Upper lobe of right lung (tissue), 1 donor: ENCODE measurements around the gene ADCY1. TPM values are rescaled to one million over a fixed set of nuclear protein-coding genes. Genes with fewer than 3 reads are reported as not detected.

Source experiments
- ATAC-seq: fragments of 200-7000 bp; cut with Tn5 transposase; one replicate; pipeline ENCODE4 v1.9.1; 2020; ENCODE audit warnings: mild to moderate bottlenecking, moderate library complexity
- DNase-seq: peaks from one replicate; pipeline ENCODE4 v3.0.0-alpha.2; 2020
- H3K27ac ChIP-seq: fragments of 200-600 bp; one replicate; pipeline ENCODE4 v1.8.0; 2022
- H3K27me3 ChIP-seq: fragments of 200-600 bp; one replicate; pipeline ENCODE4 v1.8.0; 2022; ENCODE audit warnings: mild to moderate bottlenecking
- H3K36me3 ChIP-seq: fragments of 200-600 bp; one replicate; pipeline ENCODE4 v1.8.0; 2022
- H3K4me1 ChIP-seq: fragments of 200-600 bp; one replicate; pipeline ENCODE4 v1.8.0; 2022
- H3K4me3 ChIP-seq: fragments of 200-600 bp; one replicate; pipeline ENCODE4 v1.8.0; 2022; ENCODE audit warnings: mild to moderate bottlenecking
- H3K9me3 ChIP-seq: fragments of 200-600 bp; one replicate; pipeline ENCODE4 v1.8.0; 2022
- CTCF ChIP-seq: fragments of 200-600 bp; IDR thresholded peaks from one replicate; pipeline ENCODE4 v1.8.0; 2022; ENCODE audit warnings: antibody characterized with exemption
- intact Hi-C: fragments of 100-400 bp; cut with DNase I; formaldehyde crosslinking; loops from one replicate; pipeline ENCODE4 v1.11.0; 2022
- total RNA-seq: library from RNA; stranded (reverse); fragmentation: NEBNext Ultra II Directional; extraction: Animal tissue kit (Norgen Biotek cat#: 25700); gene quantifications from one replicate; pipeline ENCODE4 v1.2.1, GENCODE V29; 2021
- donor health status: DM: no; HTN: yes; CAD: no; lungs with severe emphysema.

The ADCY1 gene
- total RNA-seq, 1 donor from 2014 or later = 3.9 TPM

DNA sequence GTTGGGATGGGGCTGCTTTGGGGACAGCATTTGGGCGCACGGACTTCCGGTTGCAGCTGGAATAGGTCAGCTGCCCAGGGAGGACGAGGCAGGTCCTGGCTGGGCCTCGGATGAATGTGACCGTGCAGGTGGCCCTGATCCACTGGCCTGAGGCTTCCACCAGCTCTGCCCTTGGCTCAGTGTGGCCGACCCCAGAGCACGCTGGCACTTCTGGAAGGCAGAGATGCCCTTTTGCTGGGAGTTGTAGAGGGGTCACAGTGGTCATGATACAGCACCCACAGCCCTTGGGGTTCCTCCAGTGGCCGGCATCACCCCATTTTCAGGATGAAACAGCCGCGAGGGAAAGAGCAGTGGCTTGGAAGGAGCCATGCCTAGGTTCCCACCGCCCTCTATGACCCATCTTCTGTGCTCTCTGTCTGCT lies 19.0 kb downstream of the ADCY1 start:
- Histone ChIP-seq H3K36me3 (no peaks in the 10 kb centered on the region), H3K9me3 (no peaks in the 10 kb centered on the region), H3K4me1 (no peaks in the 10 kb centered on the region), H3K27me3 (no peaks in the 10 kb centered on the region), H3K4me3 (no peak overlapping the region), H3K27ac (no peak overlapping the region)
- DNase-seq = no peak
- TF ChIP-seq CTCF = no peak
- intact Hi-C loops = no loop called here
- ATAC-seq = no peak

- Histone ChIP-seq H3K27me3 (no peaks in the 10 kb centered on the region), H3K4me1 (no peaks in the 10 kb centered on the region), H3K36me3 (no peaks in the 10 kb centered on the region), H3K9me3 (no peaks in the 10 kb centered on the region), H3K4me3 (no peak overlapping the region), H3K27ac (no peak overlapping the region)
- no peak for DNase-seq
- no peak for TF ChIP-seq CTCF
- ATAC-seq = no peak
- intact Hi-C loops = no loop called here
Observed at GRCh38 chr7:45593877-45594276, 19.7 kb downstream of the ADCY1 start.

DNA sequence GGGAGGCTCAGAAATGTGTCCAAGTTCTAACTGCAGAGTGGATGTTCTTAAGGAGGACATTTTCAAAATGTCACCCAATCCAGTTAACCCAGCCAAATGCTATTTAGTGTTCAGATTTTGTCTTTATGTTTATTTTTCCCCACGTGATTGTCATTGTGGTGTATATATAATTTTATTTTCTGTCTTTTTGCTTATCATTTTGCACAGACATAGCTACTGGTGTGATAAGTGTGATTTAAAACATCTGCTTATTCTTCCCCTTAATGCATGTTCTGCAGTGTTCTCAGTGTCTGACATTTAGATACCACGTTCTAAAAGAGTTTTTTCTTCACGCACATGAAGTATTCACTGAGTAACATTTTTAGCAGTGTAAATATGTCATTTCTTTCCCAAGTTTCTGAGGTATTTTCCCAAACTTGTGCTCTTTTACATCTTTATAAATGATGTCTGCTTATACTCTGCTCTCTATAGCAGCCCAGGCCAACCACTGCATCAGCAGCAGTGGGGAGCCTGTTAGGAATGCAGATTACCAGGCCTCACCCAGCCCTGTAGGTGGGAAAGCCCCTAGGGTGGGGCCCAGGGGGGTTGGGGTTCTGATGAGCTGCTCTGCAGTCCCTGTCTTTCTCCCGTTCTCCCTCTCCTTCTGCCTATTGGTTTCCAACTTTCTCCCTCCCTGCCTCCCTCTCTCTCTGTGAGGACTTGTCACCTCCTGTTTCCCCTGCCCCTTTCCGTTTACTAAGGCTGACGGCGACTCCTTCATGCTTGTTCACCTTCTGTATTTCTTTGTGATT lies 20.8 kb downstream of the ADCY1 start:
- Histone ChIP-seq H3K4me3 (no peak overlapping the region), H3K4me1 (no peaks in the 10 kb centered on the region), H3K27me3 (no peaks in the 10 kb centered on the region), H3K9me3 (no peaks in the 10 kb centered on the region), H3K36me3 (no peaks in the 10 kb centered on the region), H3K27ac (no peak overlapping the region)
- intact Hi-C loops = no loop called here
- TF ChIP-seq CTCF = no peak
- ATAC-seq = no peak
- no peak for DNase-seq

DNA sequence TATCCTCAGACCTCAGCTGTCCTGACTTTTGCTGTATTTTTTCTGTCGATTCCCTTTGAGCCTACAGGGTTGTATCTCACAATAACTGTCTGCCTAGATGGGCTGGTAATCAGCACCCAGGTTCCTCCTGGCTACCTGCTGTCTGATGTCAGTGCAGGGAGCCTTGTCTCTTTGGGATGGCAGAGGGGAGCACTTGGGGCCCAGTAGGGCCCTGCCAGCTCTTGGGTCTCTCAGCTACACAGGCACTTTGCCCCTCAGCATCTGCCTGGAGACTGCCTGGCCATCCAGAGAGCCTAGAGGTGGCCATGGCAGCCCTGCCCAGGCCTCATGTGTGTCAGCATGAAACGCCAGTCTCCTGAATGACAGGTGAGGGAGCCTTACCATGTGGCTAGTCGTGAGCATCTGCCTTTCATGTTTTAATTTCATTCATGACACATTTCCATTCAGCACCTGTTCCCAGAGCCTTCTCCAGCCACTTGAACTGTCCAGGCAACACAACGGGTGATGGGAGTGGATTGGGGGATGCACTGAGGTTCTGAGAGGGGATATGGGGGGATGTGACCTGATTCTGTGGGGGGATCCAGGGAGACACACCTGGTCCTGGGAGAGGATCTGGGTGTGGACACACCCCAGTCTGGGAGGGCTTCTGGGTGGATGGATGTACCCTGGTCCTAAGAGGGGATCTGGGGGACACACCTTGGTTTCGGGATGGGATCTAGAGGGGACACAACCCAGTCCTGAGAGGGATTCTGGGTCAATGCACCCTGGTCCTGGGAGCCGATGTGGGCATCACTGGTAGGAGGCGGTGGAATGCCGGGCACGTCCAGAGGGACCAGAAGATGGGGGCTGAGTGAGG lies 21.9 kb downstream of the ADCY1 start:
- DNase-seq = no peak
- Histone ChIP-seq H3K27ac (no peak overlapping the region), H3K4me3 (no peak overlapping the region), H3K9me3 (no peaks in the 10 kb centered on the region), H3K36me3 (no peaks in the 10 kb centered on the region), H3K4me1 (no peaks in the 10 kb centered on the region), H3K27me3 (no peaks in the 10 kb centered on the region)
- TF ChIP-seq CTCF = no peak
- ATAC-seq = no peak
- intact Hi-C loops = no loop called here

DNA sequence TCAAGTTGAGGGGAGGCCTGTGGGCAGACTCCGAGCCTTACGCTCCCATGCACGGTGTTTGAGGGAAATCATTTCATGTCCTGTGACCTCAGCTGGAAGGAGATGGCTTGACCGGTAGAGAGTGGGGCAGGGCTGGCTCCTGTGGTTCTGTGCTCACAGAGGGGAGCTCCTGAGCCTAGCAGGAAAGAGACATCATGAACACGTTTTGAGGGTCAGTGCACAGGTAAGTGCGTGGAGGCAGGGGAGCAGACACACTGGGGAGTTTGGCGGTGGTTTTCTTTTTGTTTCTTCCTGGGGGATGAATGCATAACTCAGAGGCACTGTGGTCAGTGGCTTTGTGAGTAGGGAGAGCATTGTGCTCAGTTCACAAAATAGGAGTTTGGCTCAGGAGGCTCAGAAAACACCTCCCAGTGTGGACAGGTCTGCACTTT lies 22.5 kb downstream of the ADCY1 start:
- Histone ChIP-seq H3K36me3 (no peaks in the 10 kb centered on the region), H3K27ac (no peak overlapping the region), H3K4me3 (no peak overlapping the region), H3K27me3 (no peaks in the 10 kb centered on the region), H3K4me1 (no peaks in the 10 kb centered on the region), H3K9me3 (no peaks in the 10 kb centered on the region)
- TF ChIP-seq CTCF = no peak
- intact Hi-C loops = no loop called here
- ATAC-seq = no peak
- DNase-seq = no peak
